SK-N-DZ (cell line): ENCODE results near the gene ZNF777. TPM values are rescaled to one million over a fixed set of nuclear protein-coding genes. Genes with fewer than 3 reads are reported as not detected.
"Not testable (repeated sequence)": the region's sequence is repeated elsewhere in the genome, so short reads cannot be mapped to it uniquely, and the experiment has no call there.

Experiments
- DNase-seq: peaks from one replicate; pipeline ENCODE4 v3.0.0-alpha.2; 2015; ENCODE audit warnings: low spot score
- polyA plus RNA-seq, 2 experiments: library from polyadenylated mRNA; depleted of rRNA; stranded (reverse); fragments of >200 nt; gene quantifications; 2 replicates each; pipeline ENCODE4 v1.2.3, GENCODE V29; 2014

Gene ZNF777
- polyA plus RNA-seq (2014; cell fraction: cytosol; rRNA removed) = 8.8 and 10.8 TPM in 2 replicates
- polyA plus RNA-seq (2014; cell fraction: nucleus; rRNA removed) = 4.9 and 5.1 TPM in 2 replicates

DNA sequence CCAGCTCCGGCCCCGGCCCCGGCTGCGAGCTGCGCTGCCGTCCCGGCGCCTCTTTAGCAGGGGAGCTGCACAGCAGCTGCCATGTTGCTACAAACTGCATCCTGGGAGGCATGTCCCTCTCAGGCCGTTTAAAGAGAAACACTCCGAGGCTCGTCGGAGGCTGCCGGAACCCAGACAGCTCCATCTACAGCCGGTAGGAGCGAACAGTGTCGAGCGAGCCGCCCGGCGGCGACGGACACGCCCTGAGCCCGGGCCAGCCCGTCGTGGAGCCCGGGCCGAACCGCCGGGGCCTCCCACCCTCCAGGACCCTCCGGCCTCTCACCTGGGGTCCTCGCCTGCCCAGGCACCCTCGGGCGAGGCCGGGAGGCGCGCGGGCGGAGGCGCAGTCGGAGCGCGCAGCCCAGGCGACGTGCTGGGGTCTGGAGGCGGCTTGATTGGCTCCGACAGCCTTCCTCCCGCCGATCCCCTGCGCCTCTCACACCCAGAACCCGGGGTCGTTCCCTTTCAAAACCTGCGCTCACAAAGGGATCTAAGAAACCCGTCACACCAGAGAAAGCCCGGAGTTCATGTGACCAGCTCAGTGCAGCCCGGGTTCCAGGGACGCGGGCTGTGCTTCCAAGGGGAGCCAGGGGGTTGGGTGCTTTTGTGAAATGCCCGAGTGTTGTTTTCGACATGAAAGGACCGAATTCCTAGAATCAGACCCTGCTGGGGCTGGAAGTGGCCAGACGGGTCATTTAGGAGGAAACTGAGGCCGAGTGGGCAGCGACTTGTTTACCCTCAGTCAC is at the start of gene ZNF777:
TSS of gene ZNF777 (minus strand) at position 570 of the 785 bp plus-strand sequence. CDS start 5,040 bp downstream, outside the sequence.
- peak; percentile 81 for DNase-seq

DNA sequence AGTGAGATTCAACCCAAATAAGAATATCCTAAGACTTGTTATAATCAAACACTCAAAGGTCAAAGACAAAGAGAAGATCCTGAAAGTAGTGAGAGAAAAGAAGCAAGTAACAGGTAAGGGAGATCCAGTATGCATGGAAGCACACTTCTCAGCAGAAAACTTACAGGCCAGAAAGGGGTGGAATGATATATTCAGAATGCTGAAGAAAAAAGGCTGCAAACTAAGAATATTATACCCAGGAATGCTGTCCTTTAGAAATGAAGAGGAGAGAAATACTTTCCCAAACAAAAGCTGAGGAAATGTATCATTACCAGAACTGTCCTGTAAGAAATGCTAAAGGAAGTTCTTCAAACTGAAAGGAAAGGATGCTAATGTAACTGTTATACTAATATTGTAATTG is 49.4 kb upstream of the ZNF777 start:
- no peak for DNase-seq

DNA sequence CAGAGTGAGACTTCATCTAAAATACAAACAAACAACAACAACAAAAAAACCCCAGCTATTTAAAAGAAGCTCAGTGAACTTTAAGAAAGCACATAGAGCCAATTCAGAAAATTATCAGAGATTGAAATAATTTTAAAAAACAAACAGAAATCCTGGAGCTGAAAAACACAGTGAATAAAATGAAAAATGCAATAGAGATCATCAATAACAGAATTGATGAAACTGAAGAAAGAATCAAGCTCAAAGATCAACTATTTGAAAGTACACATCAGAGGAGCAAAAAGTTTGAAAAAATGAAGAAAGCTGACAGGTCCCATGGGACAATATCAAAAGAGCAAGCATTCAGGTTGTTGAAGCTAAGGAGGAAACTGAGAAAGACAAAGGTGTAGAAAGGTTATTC is 48.9 kb upstream of the ZNF777 start:
- DNase-seq = no peak

DNA sequence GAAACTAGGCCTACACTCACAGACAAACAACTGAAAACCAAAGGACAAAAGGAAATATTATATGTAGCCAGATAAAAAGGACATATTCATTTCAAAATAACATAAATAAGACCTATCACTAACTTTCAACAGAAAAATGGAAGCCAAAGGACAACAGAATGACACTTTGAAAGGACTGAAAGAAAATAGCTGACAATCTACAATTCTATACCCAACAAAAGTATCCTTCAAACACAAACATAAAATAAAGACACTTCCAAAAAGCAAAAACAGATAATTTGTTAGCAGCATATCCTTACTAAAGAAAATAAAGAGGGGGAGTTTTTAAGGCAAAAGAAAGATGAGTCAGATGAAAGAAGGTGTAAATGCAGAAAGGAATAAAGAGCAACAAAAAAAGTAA is 44.7 kb upstream of the ZNF777 start:
- no peak for DNase-seq

DNA sequence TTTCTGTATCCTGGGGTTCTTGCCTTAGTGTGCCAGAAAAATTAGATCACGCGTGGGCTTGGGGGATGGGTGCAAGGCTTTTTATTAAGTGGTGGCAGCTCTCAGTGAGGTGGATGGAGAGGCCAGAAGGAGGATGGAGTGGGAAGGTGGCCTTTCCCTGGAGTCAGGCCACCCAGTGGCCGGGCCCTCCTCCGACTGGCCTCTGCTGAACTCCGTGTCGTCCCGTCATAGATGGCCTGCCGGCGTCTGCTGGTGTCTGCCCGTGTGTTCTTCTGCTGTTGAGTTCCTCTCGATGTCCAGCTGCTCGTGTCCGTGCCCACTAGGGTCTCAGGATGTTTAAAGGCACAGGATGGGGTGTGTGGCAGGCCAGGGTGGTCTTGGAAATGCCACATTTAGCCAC is 40.8 kb upstream of the ZNF777 start:
- DNase-seq = peak; percentile 9

DNA sequence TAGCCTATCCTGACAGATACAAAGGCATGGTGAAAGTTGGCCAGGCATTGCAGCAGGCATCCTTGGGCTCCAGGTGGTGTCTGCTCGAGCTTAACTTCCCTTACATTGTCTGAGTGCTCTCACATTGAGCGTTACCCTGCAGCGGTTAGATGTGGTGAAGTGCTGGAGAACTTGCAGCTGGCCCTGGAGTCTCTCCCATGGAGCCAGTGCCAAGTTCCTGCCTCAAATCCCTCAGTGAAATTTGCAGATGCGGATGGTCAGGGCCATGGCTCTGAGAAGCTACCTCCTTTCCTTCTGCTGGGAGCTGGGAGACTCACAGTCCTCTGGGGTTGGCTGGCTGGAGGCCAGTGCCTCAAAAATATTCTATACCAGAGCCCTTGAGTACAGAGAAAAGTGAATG is 40.0 kb upstream of the ZNF777 start:
- DNase-seq = no peak

DNA sequence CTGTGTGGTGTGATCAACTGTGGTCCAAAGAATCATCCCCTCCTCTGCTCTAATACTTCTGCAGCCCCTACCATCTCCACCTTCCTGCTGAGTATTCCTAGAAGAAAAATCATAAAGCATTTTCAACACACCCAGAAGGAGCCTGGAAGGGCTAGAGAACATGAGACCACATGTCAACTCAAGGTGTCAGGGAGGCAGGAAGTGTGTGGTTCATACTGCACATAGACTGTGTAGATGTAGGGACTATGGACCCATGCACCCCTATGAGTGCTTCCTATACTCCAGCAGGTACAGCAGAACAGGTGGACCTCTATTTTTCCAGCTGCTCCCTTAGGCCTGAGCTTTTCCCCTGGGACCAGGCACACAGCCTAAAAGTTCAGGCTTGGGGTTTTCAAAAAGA is 39.3 kb upstream of the ZNF777 start:
- DNase-seq = no peak

DNA sequence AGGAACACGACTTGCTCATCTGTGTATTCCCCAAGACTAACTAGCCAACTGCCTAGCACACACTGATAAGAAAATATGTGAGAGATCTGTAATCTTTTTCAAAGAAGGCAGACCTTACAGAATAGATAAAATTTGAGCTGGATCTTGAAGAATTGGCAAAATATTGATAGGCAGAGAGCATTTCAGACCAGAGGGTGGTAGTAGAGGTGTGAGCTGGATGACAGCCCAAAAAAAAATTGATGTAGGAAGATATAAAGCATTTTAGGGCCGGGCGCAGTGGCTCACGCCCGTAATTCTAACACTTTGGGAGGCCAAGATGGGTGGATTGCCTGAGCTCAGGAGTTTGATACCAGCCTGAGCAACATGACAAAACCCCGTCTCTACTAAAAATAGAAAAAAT is 37.9 kb upstream of the ZNF777 start:
- no peak for DNase-seq

DNA sequence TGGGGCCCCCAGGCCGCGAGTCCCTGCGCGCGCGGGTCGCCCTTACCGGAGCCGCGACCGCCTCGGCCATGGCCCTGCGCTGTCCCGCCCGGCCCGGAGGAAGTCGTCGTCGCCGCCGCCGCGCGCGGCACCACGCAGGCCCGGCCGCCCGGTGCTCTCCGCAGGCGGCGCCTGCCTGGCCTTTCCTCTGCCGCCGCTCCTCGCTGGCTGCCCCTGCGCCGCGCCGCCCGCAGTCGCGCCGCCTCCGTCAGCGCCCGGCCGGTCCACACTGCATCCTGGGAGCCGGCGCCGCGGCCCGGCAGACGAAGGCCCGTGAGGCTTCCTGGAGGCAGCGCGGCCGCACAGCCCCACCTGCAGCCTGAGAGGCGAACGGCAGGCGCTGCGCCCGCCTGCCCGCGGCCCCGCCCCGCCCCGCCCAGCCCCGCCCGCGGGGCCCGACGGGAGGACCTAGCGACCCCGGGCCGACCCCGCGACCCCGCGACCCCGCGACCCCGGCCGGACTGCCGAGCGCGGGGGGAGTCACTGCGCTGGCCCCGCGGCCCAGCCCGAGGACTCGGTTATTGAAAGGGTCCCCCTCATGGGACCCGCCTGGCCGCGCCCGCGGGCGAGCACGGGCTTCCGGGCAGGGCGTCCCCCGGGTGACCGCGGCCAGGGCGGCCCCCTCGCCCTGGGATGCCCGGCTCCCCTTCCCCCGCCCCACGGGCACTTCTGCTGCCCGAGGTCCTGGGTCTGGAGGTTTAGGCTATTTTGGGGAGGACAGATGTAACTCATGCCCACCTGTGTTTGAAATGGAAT is 36.8 kb upstream of the ZNF777 start, which contains the start of gene ZNF746:
TSS of gene ZNF746 (minus strand) at position 343 of the 795 bp plus-strand sequence. CDS start at position 70, 273 bp downstream.
- peak; percentile 74 for DNase-seq

DNA sequence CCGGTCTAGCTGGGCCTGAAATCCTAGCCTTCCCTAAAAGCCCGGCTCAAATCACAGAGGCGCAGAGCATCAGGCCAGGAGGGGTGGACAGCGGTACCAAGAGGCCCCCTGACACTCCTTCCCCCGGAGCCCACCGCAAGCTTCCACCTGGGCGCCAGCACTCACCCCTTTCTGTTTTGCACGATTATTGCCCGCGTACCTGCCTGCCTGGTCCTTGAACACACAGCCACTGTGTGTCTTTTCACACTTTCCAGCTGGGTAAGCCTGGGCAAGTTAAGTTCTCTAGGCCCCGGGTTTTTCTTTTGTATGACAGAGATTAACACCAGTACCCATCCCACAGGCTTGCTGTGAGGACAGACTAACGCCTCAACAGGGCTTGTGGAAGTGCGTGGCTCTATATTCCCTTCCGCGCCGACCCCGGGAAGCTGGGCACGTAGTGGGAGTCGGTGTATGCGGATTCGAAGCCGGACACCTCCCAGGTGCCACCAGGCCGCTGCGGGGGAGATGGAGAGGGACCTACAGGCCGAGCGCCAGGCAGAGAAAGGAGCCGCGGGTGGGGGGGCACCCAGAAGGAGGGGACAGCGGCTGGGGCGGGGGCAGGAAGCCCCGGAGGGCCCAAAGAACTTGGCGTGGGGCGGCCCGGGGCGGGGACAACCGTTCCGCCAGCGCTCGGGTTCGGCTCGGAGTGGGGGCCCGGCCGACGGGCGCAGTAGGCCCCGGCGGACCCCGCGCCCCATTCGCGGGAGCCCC is 36.0 kb upstream of the ZNF777 start:
- peak; percentile 6 for DNase-seq

DNA sequence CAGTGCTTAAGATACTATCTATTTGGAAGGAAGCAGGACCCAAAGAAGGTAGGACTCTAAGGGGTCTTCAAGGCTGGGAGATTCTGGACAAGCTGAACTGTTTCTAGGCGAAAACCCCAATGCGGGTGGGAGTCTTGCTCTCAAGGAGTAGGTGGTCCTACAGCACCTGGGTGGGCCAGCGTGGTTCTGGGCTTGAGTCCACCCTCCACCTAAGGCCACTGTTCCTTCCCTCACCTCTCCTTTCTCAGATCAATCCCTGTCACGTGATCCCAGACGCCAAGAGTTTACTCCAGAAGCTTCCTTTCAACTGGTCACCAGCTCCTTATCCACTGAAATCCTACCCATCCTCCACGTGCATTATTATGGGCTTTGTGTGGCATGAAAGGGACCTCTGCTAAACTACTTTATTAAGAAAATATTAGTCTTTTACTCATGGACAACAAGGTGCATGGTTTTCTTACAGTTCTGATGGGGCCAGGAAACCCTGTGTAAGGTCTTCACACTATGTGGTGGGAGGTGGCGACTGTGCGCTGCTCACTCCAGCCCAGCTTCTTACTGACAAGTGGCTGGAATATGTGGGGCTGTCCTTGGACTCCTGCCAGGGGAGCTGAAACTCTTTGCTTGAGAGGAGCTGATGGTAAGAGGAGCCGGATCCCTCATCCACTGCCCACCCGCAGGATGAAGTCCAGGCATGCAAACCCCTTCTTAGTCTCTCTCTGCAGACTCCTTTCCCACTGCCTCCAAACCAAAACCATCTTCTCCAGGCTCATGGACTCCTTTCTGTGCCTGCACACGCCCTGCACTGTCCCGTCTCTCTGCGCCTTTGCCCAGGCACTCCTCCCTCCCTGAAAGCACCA is 35.2 kb upstream of the ZNF777 start:
- DNase-seq = peak; percentile 46

DNA sequence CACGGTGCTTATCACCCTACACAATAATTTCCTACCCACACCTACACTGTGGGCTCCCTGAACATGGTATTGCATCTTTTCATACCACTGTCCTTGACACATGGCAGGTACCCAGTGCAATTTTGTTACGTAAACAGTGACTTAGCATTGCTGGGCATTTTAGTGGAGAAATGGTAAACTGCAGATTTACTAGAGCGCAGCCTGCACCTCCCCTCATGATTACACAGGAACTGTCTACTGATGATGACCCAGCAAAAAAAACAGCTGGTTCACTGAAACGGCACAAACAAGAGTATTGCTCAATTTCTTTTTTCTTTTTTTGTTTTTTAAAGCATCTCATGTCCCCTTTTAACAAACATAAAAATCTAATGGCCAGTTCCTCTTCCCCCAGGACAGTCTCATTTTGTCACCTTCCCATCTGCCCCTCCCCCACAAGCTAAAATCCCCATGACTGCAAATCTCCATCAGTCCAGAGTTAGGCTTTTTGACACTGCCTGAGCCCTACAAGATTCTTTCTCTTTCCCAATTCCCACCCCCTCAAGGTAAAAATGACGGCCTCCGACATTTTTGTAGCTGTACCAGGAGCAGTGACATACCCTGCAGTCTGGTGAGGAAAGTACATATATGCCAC is 34.0 kb upstream of the ZNF777 start:
- DNase-seq = no peak

DNA sequence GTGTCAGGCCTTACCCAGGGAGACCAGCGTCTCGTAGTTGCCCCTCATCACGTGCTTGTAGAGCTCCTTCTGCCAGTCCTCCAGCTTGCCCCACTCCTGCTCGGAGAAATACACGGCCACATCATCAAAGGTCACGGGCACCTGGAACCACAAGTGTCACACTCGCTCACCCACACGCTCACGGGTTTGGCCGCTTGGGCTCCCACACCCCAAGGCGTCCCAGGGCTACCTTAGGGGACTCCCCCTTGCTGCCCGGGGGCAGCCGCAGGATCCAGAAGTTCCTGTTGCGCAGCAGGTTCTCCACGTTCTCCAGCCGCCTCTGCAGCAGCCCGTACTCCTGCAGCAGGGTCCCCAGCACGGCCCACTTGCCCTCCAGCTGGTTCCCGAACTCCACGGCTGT is 33.1 kb upstream of the ZNF777 start:
- not testable (repeated sequence) for DNase-seq

DNA sequence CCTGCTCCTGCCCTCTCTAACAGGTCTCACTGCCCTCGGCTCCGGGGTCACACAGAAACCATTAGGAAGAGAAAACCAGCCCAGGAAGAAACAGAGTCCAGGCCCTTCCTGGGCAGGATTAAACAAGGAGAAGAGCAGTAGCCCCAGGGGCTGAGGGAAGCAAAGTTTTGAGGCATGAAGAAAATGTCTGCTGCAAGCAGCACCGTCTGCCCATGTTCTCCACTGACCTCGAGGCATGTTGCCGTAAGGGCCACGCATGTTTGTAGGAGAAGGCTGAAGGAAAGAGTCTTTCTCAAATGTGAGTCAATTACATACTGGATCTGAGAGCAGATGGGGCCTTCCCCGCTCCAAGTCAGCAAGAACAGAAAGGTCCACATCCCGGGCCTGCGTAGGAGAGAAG is 32.5 kb upstream of the ZNF777 start:
- no peak for DNase-seq

DNA sequence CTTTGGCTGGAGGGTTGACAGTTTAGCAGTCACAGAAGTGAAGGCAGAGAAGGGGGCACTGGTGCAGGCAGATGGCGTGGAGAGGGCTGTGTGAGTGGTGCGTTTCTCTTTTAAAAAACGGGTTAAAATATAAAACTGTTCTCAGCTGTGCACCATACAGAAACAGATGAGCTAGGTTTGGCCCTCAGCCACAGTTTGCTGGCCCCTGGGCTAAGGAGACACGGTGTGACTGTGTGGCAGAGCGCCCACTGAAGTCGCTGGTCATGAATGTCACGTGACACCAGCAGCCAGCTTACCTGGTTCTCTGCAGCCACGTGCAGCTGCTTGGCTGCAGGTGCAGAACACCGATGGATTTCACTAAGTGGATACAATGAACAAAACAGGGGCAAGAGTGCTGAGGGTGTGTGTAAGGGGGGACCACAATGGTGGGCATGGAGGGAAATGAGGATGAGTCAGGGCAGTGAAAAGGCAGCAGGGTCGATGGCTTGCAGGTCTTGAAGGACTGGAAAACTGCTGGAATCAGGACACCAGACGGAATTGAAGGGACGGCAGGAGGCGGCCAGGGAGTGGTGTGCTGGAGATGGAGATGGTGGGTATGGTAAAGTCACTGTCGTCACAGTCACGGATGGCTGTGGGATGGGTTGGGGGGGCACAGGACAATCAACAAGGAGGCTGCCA is 29.4 kb upstream of the ZNF777 start:
- no peak for DNase-seq

DNA sequence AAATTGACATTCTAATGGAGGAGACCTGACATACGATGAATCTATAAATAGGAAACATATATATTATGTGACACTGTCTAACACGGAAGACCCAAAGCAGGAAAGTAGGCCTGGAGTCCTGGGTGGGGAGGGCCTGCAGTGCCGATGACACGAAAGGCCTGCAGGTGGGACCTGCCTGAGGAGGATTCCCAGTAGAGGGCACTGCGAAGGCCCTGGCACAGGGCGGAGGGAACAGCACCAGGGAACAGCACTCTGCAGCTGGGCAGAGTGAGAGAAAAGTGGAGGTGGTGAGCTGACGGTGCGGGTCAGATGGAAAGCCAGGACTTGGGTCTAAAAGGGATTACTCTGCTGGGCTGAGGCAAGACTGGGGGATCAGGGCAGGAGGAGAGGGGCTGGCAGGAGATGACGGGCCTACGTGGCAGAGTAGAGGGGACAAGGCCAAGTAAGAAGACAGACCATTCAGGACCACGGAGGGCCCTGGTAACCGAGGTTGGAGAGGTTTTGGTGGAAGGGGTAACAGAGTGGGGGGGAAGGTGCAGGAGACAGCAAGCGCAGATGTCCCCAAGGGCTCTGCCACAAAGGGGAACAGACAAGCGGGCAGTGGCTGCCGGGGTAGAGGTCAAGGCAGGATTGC is 28.6 kb upstream of the ZNF777 start:
- DNase-seq = no peak

DNA sequence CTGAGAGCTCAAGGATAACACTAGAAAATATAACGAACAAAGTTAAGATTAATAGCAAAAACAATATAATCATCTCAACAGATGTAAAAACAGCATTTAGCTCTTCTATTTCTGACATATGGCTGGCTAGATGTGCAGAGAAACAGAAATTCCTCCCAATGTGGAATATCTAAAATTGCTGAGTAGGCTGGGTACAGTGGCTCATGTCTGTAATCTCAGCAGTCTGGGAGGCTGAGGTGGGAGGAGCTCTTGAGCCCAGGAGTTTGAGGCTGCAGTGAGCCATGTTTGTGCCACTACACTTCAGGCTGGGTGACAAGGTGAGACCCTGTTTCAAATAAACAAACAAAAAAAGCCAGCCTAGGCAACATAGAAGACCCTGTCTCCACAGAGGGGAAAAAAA is 18.7 kb upstream of the ZNF777 start:
- no peak for DNase-seq

DNA sequence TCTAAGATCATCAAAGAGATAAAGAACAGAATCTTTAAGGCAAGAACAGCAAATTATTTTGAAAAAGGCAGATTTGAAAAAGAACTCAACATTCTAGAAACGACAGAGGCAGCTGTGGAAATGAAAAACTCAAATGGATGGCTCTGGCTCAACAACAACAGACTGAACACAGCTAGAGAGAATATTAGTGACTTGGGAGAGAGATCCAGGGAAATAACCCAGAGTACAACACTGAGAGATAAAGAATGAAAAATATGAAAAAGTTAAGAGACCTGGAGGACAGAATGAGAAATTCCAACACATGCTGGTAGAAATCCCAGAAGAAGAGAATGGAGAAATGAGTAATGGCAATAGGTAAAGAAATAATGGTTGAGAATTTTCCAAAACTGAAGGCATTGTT is 17.9 kb upstream of the ZNF777 start:
- no peak for DNase-seq
